SU-DHL-6 (cell line): Measurements from ENCODE around the gene GNL2.

Experiments used
- CTCF ChIP-seq: fragments of 200-600 bp; sonication (generic); IDR thresholded peaks from one replicate; pipeline ENCODE4 v1.5.1; 2017; ENCODE audit warnings: antibody characterized with exemption, mild to moderate bottlenecking, low read length, moderate library complexity; ENCODE audit not compliant: insufficient read depth, poor library complexity, severe bottlenecking
- EZH2phosphoT487 ChIP-seq: fragments of 200-600 bp; sonication (generic), shearing (Covaris generic); conservative IDR thresholded peaks from 2 replicates; pipeline ENCODE4 v1.6.1; 2018; ENCODE audit warnings: mild to moderate bottlenecking, antibody characterized with exemption, low read length, moderate library complexity, mixed read lengths

DNA sequence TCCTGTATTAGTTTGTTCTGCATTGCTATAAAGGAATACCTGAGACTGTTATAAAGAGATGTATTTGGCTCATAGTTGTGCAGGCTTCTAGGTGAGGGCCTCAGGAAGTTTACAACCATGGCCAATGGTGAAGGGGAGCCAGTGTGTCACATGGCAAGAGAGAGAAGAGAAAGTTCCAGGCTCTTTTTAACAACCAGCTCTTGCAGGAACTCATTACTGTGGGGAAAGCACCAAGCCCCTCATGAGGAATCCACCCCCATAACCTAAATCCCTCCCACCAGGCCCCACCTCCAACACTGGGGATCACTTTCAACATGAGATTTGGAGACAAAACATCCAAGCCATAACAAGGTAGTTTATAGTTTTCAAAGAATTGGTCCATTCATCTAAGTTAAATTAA, 76.1 kb downstream of the GNL2 start:
- TF ChIP-seq CTCF (no peak), EZH2phosphoT487 (no peak)
